SK-N-MC (cell line): ENCODE results near the gene CFAP46.

Experiments
- DNase-seq: peaks from one replicate; pipeline ENCODE4 v3.0.0-alpha.2; 2011; ENCODE audit warnings: low read depth, low spot score
- H3K27ac ChIP-seq: fragments of 200-600 bp; sonication (generic); 2 replicates; pipeline ENCODE4 v1.5.1; 2016; ENCODE audit warnings: mixed run types
- H3K36me3 ChIP-seq: fragments of 200-600 bp; sonication (generic); 2 replicates; pipeline ENCODE4 v1.6.1; 2017; ENCODE audit warnings: antibody characterized with exemption, low read length, mixed read lengths; ENCODE audit not compliant: insufficient read depth
- H3K4me3 ChIP-seq: fragments of 200-600 bp; sonication (generic); 2 replicates; pipeline ENCODE4 v1.5.1; 2016
- H3K9ac ChIP-seq: fragments of 200-600 bp; sonication (generic); 2 replicates; pipeline ENCODE4 v1.8.0; 2017; ENCODE audit warnings: mixed run types, mixed read lengths; ENCODE audit not compliant: insufficient read length
- H3K9me3 ChIP-seq: fragments of 200-600 bp; sonication (generic); 2 replicates; pipeline ENCODE4 v1.6.1; 2017; ENCODE audit warnings: low read depth, mild to moderate bottlenecking, antibody characterized with exemption, low read length, moderate library complexity, mixed read lengths
- EZH2 ChIP-seq: fragments of 200-600 bp; sonication (generic); IDR thresholded peaks from one replicate; pipeline ENCODE4 v1.6.1; 2017; ENCODE audit warnings: antibody characterized with exemption
- FOXP2 ChIP-seq: optimal IDR thresholded peaks from 2 replicates; pipeline ENCODE3; 2011; ENCODE audit warnings: mild to moderate bottlenecking, moderate library complexity; ENCODE audit not compliant: insufficient read depth; ENCODE audit errors: extremely low read length, control extremely low read depth
- POLR2AphosphoS5 ChIP-seq: IDR thresholded peaks from 2 replicates; pipeline ENCODE4 v1.6.1; 2012; ENCODE audit warnings: mild to moderate bottlenecking, low read depth, low read length, borderline replicate concordance

Gene CFAP46

GRCh38 chr10:132986978-132987377 lies 44.6 kb upstream of the CFAP46 start:
- Histone ChIP-seq H3K9ac (no peak overlapping the region), H3K36me3 (no peaks in the 10 kb centered on the region), H3K27ac (no peak overlapping the region), H3K9me3 (no peaks in the 10 kb centered on the region), H3K4me3 (no peak overlapping the region)
- no peak for TF ChIP-seq EZH2
- TF ChIP-seq FOXP2: no peak
- TF ChIP-seq POLR2AphosphoS5: no peak
- DNase-seq: no peak

GRCh38 chr10:132986576-132986975 lies 44.2 kb upstream of the CFAP46 start:
- DNase-seq: no peak
- no peaks in the 10 kb centered on the region for H3K36me3 ChIP-seq
- no peaks in the 10 kb centered on the region for H3K9me3 ChIP-seq

GRCh38 chr10:132986076-132986475 lies 43.7 kb upstream of the CFAP46 start:
- Histone ChIP-seq H3K27ac (no peak overlapping the region), H3K36me3 (no peaks in the 10 kb centered on the region), H3K9ac (no peak overlapping the region), H3K4me3 (no peak overlapping the region), H3K9me3 (no peaks in the 10 kb centered on the region)
- no peak for DNase-seq
- TF ChIP-seq FOXP2 (no peak), POLR2AphosphoS5 (no peak), EZH2 (no peak)

More at GRCh38 chr10:132986576-132986975, 44.2 kb upstream of the CFAP46 start:
- no peak overlapping the region for H3K27ac ChIP-seq
- no peak overlapping the region for H3K9ac ChIP-seq
- TF ChIP-seq FOXP2 (no peak), POLR2AphosphoS5 (no peak), EZH2 (no peak)
- H3K4me3 ChIP-seq: no peak overlapping the region

GRCh38 chr10:132985546-132985900 lies 43.2 kb upstream of the CFAP46 start:
- no peak overlapping the region for H3K4me3 ChIP-seq
- no peaks in the 10 kb centered on the region for H3K36me3 ChIP-seq
- H3K9ac ChIP-seq: no peak overlapping the region
- TF ChIP-seq FOXP2 (no peak), EZH2 (no peak), POLR2AphosphoS5 (no peak)
- H3K27ac ChIP-seq: no peak overlapping the region
- no peaks in the 10 kb centered on the region for H3K9me3 ChIP-seq
- no peak for DNase-seq

GRCh38 chr10:132984801-132985545 lies 42.6 kb upstream of the CFAP46 start:
- Histone ChIP-seq H3K27ac (no peak overlapping the region), H3K4me3 (no peak overlapping the region), H3K9ac (no peak overlapping the region), H3K9me3 (no peaks in the 10 kb centered on the region), H3K36me3 (no peaks in the 10 kb centered on the region)
- DNase-seq: no peak
- TF ChIP-seq EZH2 (no peak), POLR2AphosphoS5 (no peak), FOXP2 (no peak)

GRCh38 chr10:132984008-132984295 lies 41.6 kb upstream of the CFAP46 start:
- Histone ChIP-seq H3K27ac (no peak overlapping the region), H3K4me3 (no peak overlapping the region), H3K36me3 (no peaks in the 10 kb centered on the region), H3K9ac (no peak overlapping the region), H3K9me3 (no peaks in the 10 kb centered on the region)
- TF ChIP-seq EZH2 (no peak), FOXP2 (no peak), POLR2AphosphoS5 (no peak)
- DNase-seq: no peak

GRCh38 chr10:132983252-132984007 lies 41.1 kb upstream of the CFAP46 start:
- DNase-seq: no peak
- H3K4me3 ChIP-seq: no peak overlapping the region
- no peaks in the 10 kb centered on the region for H3K9me3 ChIP-seq
- no peaks in the 10 kb centered on the region for H3K36me3 ChIP-seq
- no peak overlapping the region for H3K9ac ChIP-seq
- TF ChIP-seq FOXP2 (no peak), POLR2AphosphoS5 (no peak), EZH2 (no peak)
- H3K27ac ChIP-seq: no peak overlapping the region

GRCh38 chr10:132982301-132982989 lies 40.1 kb upstream of the CFAP46 start:
- no peak for TF ChIP-seq POLR2AphosphoS5
- TF ChIP-seq FOXP2: no peak
- no peak for TF ChIP-seq EZH2
- Histone ChIP-seq H3K4me3 (no peak overlapping the region), H3K27ac (no peak overlapping the region), H3K36me3 (no peaks in the 10 kb centered on the region), H3K9me3 (no peaks in the 10 kb centered on the region), H3K9ac (no peak overlapping the region)
- no peak for DNase-seq
